ENCODE measurements around the gene FADS2. TPM values are rescaled to one million over a fixed set of nuclear protein-coding genes. Genes with fewer than 3 reads are reported as not detected.

The FADS2 gene
- total and polyA plus RNA-seq, 7 experiments from 2014 or later, result 0.19 to 192 (median 2.1) TPM

DNA sequence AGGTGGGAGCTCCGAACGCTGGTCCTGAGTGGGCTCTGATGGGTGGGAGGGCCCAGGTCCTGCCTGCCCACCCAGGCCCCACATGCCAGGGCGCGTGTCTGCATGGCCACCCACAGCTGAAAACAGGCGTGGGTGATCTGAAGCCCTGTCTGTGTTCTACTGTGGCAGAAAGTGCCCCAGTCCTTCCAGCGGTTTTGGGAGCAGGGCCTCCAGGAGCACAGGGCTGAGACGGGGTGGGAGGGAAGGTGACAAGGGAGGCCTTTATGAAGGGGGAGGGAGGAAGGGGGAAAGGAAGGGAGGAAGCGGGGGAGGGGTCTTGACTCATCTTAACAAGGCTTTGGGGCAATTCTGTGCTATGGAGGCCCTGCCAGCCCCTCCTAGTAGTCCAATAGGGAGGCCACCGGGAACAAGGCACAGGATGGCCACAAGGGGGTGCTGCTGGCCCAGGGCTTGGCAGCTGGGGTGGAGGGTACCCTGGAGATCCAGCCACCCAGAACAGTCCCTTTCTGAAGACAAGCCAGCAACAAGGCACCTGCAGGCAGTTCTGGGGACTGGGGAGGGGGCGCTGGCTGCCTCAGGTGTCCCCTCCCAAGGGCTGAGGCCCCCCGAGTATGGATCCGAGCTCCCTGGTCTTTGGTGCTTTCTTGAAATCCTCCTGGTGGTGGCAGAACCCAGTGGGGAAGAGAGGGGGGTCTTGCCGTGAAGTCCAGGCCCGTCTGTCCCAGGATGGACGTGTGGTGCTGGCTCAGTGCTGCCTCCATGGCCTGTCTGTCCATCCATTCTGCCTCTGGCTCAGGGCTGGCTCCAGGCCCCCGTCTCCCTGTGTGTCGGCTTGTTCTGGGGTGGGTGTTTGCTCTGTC lies 69.5 kb downstream of the FADS2 start:
- Mint-ChIP-seq H3K9me3 (no peaks in the 10 kb centered on the region), H3K27me3 (peaks cover 0 to 2% (median 0%) of the 10 kb centered on the region in 5 donors), H3K27ac (peak overlapping the region in 3 of 9 donors; percentile 13 to 62 (median 56)), H3K4me1 (peaks cover 4 to 7% (median 6%) of the 10 kb centered on the region in 7 donors), H3K36me3 (no peaks in the 10 kb centered on the region), H3K4me3 (no peak overlapping the region)
- no peaks in the 10 kb centered on the region for H3K9me3 ChIP-seq (ENCODE audit: control insufficient read depth in 2 of 3, low read length in 3 of 3)
- intact Hi-C loops (cut with micrococcal nuclease), result loop anchor here (1.0 to 5.0 kb wide), 4 partner anchors 26 to 101 kb away; partner anchors contain the start of gene FTH1 (in 1 of the 2)
- no peaks in the 10 kb centered on the region for H3K27me3 ChIP-seq (ENCODE audit: control insufficient read depth in 2 of 2, insufficient read depth in 2 of 2, low read length in 2 of 2)
- CTCF ChIA-PET, result interaction anchor here (0.6 to 8.2 kb wide), 15 partner anchors 9 to 210 kb away, joined by 3 to 206 read pairs (median 4); no protein-coding TSS in a partner anchor
- DNase-seq (peak; percentile 53 to 82 (median 68)), ATAC-seq (peak; percentile 69)
- no peak overlapping the region for H3K4me3 ChIP-seq (ENCODE audit: low read length)
- H3K4me1 ChIP-seq (ENCODE audit: control insufficient read depth in 2 of 2, insufficient read depth in 2 of 2, low read length in 2 of 2), result peaks cover 4% of the 10 kb centered on the region in 2 donors
- POLR2A ChIA-PET, result interaction anchor here (0.6 to 1.3 kb wide), 3 partner anchors 71 to 311 kb away, joined by 3 to 5 read pairs (median 4); no protein-coding TSS in a partner anchor
- no peak overlapping the region for H3K27ac ChIP-seq (ENCODE audit: low read depth, low read length)
- no peaks in the 10 kb centered on the region for H3K36me3 ChIP-seq (ENCODE audit: control insufficient read depth in 2 of 3, insufficient read depth in 3 of 3, low read length in 3 of 3)

DNA sequence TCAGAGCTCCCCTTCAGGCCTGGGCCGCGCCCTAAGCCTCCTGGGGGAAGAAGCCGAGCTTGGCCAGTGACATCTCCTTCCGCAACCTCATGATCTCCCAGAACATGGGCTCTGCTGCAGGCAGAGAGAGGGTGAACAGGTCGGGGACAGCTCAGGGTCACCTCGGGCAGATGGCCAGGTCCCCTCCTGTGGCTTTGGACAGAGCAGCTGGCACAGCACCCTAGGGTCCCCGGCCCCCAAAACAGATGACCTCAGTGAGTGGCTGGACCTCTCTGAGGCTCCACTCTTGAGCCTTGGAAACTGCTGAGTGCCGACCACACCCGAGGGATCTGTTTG lies 70.1 kb downstream of the FADS2 start:
- Histone ChIP-seq H3K9me3 (ENCODE audit: control insufficient read depth in 2 of 3, low read length in 3 of 3) (no peaks in the 10 kb centered on the region), H3K36me3 (ENCODE audit: control insufficient read depth in 2 of 3, insufficient read depth in 3 of 3, low read length in 3 of 3) (no peaks in the 10 kb centered on the region), H3K4me3 (ENCODE audit: low read length) (no peak overlapping the region), H3K27me3 (ENCODE audit: control insufficient read depth in 2 of 2, insufficient read depth in 2 of 2, low read length in 2 of 2) (no peaks in the 10 kb centered on the region), H3K27ac (ENCODE audit: low read depth, low read length) (no peak overlapping the region), H3K4me1 (ENCODE audit: control insufficient read depth in 2 of 2, insufficient read depth in 2 of 2, low read length in 2 of 2) (peaks cover 4% of the 10 kb centered on the region in 2 donors)
- DNase-seq, result no peak
- Mint-ChIP-seq H3K4me1 (peaks cover 4 to 7% (median 5%) of the 10 kb centered on the region in 7 donors), H3K4me3 (no peak overlapping the region), H3K27me3 (peaks cover 0 to 2% (median 0%) of the 10 kb centered on the region in 5 donors), H3K27ac (peak overlapping the region in 1 of 9 donors; percentile 13), H3K9me3 (no peaks in the 10 kb centered on the region), H3K36me3 (no peaks in the 10 kb centered on the region)
- no peak for ATAC-seq
- ChIA-PET POLR2A (interaction anchor here (0.6 to 1.3 kb wide), 3 partner anchors 70 to 311 kb away, joined by 3 to 5 read pairs (median 4); no protein-coding TSS in a partner anchor), CTCF (interaction anchor here (0.6 to 8.2 kb wide), 13 partner anchors 9 to 210 kb away, joined by 3 to 206 read pairs (median 4); no protein-coding TSS in a partner anchor)
- intact Hi-C loops (cut with micrococcal nuclease), result loop anchor here (2.0 to 5.0 kb wide), 3 partner anchors 69 to 101 kb away; partner anchors contain the start of gene FTH1 (in 1 of the 2)

DNA sequence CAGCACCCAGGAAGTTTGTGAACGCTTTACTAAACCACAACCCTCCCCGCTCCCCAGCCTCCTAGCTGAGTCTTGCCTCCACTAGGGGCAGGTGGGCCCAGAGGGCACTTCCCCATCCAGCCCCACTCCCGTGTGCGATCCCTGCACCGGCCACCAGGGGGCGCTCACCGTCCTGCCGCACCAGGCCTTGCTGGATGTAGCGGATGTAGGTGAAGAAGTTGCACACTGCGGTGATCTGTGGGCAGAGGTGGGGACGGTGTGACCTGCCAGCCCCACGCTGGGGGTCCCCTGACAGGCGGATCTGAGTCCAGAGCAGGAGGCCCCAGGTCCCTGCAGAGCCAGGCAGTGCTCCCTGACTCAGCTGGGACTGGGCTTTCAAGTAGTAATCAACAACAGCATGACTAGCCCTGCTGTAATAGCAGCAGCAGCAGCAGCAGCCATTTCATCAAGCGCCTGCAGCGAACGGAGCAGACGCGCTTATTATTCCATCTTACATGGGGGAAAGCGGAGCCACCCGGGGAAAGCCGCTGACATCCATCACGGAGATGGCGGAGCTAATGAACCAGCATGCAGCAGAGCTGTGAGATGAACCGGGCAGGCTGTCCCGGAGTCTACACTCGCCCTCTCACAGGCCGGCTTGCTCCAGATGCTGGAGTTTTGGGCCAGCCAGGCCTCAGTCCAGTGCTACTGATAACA lies 71.2 kb downstream of the FADS2 start:
- H3K27ac Mint-ChIP-seq, result peak overlapping the region; percentile 55 to 93 (median 69)
- Histone ChIP-seq H3K27ac (ENCODE audit: low read depth, low read length) (no peak overlapping the region), H3K4me1 (ENCODE audit: control insufficient read depth in 2 of 2, insufficient read depth in 2 of 2, low read length in 2 of 2) (peaks cover 4% of the 10 kb centered on the region in 2 donors), H3K4me3 (ENCODE audit: low read length) (no peak overlapping the region), H3K9me3 (ENCODE audit: control insufficient read depth in 2 of 3, low read length in 3 of 3) (no peaks in the 10 kb centered on the region), H3K36me3 (ENCODE audit: control insufficient read depth in 2 of 3, insufficient read depth in 3 of 3, low read length in 3 of 3) (no peaks in the 10 kb centered on the region), H3K27me3 (ENCODE audit: control insufficient read depth in 2 of 2, insufficient read depth in 2 of 2, low read length in 2 of 2) (no peaks in the 10 kb centered on the region)
- ChIA-PET CTCF (interaction anchor here (0.6 to 8.2 kb wide), 20 partner anchors 8 to 213 kb away, joined by 3 to 206 read pairs (median 4); partner anchors contain the start of genes FEN1 and TMEM258), POLR2A (interaction anchor here (0.9 to 1.2 kb wide), 2 partner anchors 69 to 182 kb away, joined by 3 to 5 read pairs; partner anchors contain the start of gene FTH1)
- peaks cover 4 to 7% (median 5%) of the 10 kb centered on the region in 7 donors for H3K4me1 Mint-ChIP-seq
- H3K36me3 Mint-ChIP-seq, result no peaks in the 10 kb centered on the region
- peak; percentile 98 for ATAC-seq
- H3K9me3 Mint-ChIP-seq, result no peaks in the 10 kb centered on the region
- DNase-seq, result peak; percentile 88 to 98 (median 93)
- H3K4me3 Mint-ChIP-seq, result no peak overlapping the region
- H3K27me3 Mint-ChIP-seq, result peaks cover 0 to 4% (median 0%) of the 10 kb centered on the region in 5 donors
- intact Hi-C loops (cut with micrococcal nuclease), result loop anchor here (1.0 to 5.0 kb wide), 8 partner anchors 48 to 209 kb away; partner anchors contain the start of gene FTH1 (in 1 of the 2)

DNA sequence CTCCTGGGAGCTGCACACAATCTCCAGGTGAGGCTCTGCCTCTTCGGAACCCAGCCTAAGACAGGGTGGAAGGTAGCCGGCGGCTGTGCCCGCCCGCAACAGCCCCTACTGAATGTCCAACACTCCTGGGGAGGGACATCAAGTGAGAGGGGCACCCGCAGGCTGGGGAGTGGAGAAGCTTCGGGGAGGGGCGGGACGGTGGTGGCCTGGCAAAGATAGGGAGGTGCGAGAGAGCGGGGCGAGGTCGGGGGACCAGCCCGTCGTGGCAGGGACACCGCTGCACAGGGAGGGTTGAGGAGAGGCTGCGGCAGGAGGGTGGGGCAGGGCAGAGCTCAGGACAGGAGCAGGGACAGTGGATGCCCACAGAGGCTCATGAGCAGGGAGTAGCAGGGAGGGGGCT lies 72.2 kb downstream of the FADS2 start:
- ChIA-PET CTCF (interaction anchor here (0.6 to 8.2 kb wide), 7 partner anchors 9 to 208 kb away, joined by 4 to 206 read pairs (median 11); no protein-coding TSS in a partner anchor), POLR2A (interaction anchor here (1.0 kb wide), 1 partner anchor 64 kb away, joined by 4 read pairs; no protein-coding TSS in a partner anchor)
- H3K27me3 Mint-ChIP-seq, result peaks cover 0 to 4% (median 0%) of the 10 kb centered on the region in 5 donors
- no peaks in the 10 kb centered on the region for H3K9me3 Mint-ChIP-seq
- H3K27ac Mint-ChIP-seq, result peak overlapping the region in 1 of 9 donors; percentile 28
- Histone ChIP-seq H3K36me3 (ENCODE audit: control insufficient read depth in 2 of 3, insufficient read depth in 3 of 3, low read length in 3 of 3) (no peaks in the 10 kb centered on the region), H3K9me3 (ENCODE audit: control insufficient read depth in 2 of 3, low read length in 3 of 3) (no peaks in the 10 kb centered on the region), H3K27ac (ENCODE audit: low read depth, low read length) (no peak overlapping the region), H3K4me3 (ENCODE audit: low read length) (no peak overlapping the region), H3K27me3 (ENCODE audit: control insufficient read depth in 2 of 2, insufficient read depth in 2 of 2, low read length in 2 of 2) (no peaks in the 10 kb centered on the region), H3K4me1 (ENCODE audit: control insufficient read depth in 2 of 2, insufficient read depth in 2 of 2, low read length in 2 of 2) (peaks cover 4% of the 10 kb centered on the region in 2 donors)
- ATAC-seq (no peak), DNase-seq (no peak)
- intact Hi-C loops (cut with micrococcal nuclease), result no loop called here
- H3K4me1 Mint-ChIP-seq, result peaks cover 4 to 7% (median 5%) of the 10 kb centered on the region in 7 donors
- H3K36me3 Mint-ChIP-seq, result no peaks in the 10 kb centered on the region
- H3K4me3 Mint-ChIP-seq, result no peak overlapping the region

DNA sequence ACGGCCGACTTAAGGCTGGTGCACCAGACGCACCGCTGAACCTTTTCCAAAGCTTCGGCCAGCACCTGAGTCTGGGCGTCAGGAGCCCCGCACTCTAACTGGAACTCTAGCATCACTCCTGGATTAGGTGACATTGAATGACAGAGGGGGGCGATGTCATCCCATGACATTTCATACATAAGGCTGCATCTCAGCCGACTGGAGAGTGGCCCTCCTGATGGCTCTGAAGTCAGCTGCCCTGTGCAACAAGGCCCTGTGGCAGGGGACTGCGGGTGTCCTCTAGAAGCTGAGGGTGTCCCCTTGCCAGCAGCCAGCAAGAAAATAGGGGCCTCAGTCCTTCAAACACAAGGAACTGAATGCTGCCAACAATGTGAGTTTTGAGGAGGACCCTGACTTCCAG lies 73.3 kb downstream of the FADS2 start:
- Mint-ChIP-seq H3K27ac (no peak overlapping the region), H3K4me3 (no peak overlapping the region), H3K36me3 (no peaks in the 10 kb centered on the region), H3K4me1 (peaks cover 4 to 7% (median 5%) of the 10 kb centered on the region in 7 donors), H3K9me3 (no peaks in the 10 kb centered on the region), H3K27me3 (peaks cover 0 to 4% (median 0%) of the 10 kb centered on the region in 5 donors)
- Histone ChIP-seq H3K27me3 (ENCODE audit: control insufficient read depth in 2 of 2, insufficient read depth in 2 of 2, low read length in 2 of 2) (no peaks in the 10 kb centered on the region), H3K27ac (ENCODE audit: low read depth, low read length) (no peak overlapping the region), H3K4me1 (ENCODE audit: control insufficient read depth in 2 of 2, insufficient read depth in 2 of 2, low read length in 2 of 2) (peaks cover 4% of the 10 kb centered on the region in 2 donors), H3K4me3 (ENCODE audit: low read length) (no peak overlapping the region), H3K9me3 (ENCODE audit: control insufficient read depth in 2 of 3, low read length in 3 of 3) (no peaks in the 10 kb centered on the region), H3K36me3 (ENCODE audit: control insufficient read depth in 2 of 3, insufficient read depth in 3 of 3, low read length in 3 of 3) (no peaks in the 10 kb centered on the region)
- POLR2A ChIA-PET, result no interaction called here
- CTCF ChIA-PET, result interaction anchor here (1.1 to 8.2 kb wide), 5 partner anchors 9 to 207 kb away, joined by 3 to 206 read pairs (median 22); no protein-coding TSS in a partner anchor
- DNase-seq, result no peak
- ATAC-seq, result no peak
- intact Hi-C loops (cut with micrococcal nuclease), result no loop called here

DNA sequence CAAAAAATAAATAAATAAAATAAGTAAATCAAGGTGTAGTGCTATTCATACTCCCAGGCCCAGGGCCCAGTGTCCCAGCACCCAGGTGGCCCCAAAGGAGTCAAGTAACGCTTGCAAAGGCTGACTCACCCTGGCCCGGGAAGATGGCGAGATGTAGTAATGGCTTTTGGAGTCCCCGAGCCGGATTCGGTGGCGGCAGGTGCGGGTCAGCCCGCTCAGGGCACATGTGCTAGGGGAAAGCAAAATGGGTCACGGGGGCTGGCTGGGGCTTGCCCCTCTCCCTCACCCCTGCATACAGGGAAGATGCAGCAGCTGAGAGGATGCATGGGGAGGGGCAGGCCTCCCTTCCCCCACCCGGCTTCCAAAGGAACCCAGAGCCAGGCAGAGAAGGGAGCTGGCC lies 74.2 kb downstream of the FADS2 start:
- Histone ChIP-seq H3K27me3 (ENCODE audit: control insufficient read depth in 2 of 2, insufficient read depth in 2 of 2, low read length in 2 of 2) (no peaks in the 10 kb centered on the region), H3K36me3 (ENCODE audit: control insufficient read depth in 2 of 3, insufficient read depth in 3 of 3, low read length in 3 of 3) (no peaks in the 10 kb centered on the region), H3K27ac (ENCODE audit: low read depth, low read length) (no peak overlapping the region), H3K4me3 (ENCODE audit: low read length) (no peak overlapping the region), H3K9me3 (ENCODE audit: control insufficient read depth in 2 of 3, low read length in 3 of 3) (no peaks in the 10 kb centered on the region), H3K4me1 (ENCODE audit: control insufficient read depth in 2 of 2, insufficient read depth in 2 of 2, low read length in 2 of 2) (peaks cover 4% of the 10 kb centered on the region in 2 donors)
- intact Hi-C loops (cut with micrococcal nuclease), result no loop called here
- ChIA-PET POLR2A (no interaction called here), CTCF (interaction anchor here (1.1 to 8.2 kb wide), 2 partner anchors 10 to 180 kb away, joined by 3 to 206 read pairs; no protein-coding TSS in a partner anchor)
- no peaks in the 10 kb centered on the region for H3K9me3 Mint-ChIP-seq
- peaks cover 4 to 7% (median 5%) of the 10 kb centered on the region in 7 donors for H3K4me1 Mint-ChIP-seq
- H3K27ac Mint-ChIP-seq, result no peak overlapping the region
- DNase-seq (no peak), ATAC-seq (no peak)
- H3K36me3 Mint-ChIP-seq, result no peaks in the 10 kb centered on the region
- H3K4me3 Mint-ChIP-seq, result no peak overlapping the region
- H3K27me3 Mint-ChIP-seq, result peaks cover 0 to 4% (median 0%) of the 10 kb centered on the region in 5 donors
